ENCODE measurements around the gene GSC2.

DNA sequence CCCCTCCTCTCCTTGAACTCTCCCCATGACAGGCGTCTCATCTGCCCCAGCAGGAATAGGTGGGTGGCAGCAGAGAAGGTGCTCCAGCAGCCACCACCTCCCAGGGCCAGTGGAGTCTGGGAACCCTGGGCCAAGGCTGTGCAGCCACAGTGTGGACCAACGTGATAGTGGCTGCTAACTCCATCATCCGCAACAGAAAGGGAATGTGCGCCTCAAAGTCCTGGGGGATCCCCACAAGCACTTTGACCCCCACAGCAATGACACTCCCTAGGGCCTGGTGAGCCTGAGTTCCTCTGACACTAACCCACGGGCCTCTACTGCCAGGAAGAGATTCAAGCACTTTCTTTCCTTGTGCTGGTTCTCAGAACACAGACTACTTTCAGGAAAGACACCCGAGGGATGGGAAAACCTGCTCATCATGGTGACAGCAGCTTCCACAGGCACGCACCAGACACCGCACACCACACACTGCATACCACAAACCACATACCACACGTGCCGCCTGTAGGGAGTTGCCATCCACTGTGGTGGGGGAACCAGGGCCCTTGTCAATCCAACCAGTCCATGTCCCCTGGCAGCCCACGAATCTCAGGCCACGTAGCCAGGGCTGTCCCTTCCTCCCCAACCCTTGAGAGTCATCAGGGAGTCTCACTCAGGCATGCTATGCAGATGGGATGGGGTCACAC lies 31.8 kb upstream of the GSC2 start:
- TF ChIP-seq, protein P1, sequence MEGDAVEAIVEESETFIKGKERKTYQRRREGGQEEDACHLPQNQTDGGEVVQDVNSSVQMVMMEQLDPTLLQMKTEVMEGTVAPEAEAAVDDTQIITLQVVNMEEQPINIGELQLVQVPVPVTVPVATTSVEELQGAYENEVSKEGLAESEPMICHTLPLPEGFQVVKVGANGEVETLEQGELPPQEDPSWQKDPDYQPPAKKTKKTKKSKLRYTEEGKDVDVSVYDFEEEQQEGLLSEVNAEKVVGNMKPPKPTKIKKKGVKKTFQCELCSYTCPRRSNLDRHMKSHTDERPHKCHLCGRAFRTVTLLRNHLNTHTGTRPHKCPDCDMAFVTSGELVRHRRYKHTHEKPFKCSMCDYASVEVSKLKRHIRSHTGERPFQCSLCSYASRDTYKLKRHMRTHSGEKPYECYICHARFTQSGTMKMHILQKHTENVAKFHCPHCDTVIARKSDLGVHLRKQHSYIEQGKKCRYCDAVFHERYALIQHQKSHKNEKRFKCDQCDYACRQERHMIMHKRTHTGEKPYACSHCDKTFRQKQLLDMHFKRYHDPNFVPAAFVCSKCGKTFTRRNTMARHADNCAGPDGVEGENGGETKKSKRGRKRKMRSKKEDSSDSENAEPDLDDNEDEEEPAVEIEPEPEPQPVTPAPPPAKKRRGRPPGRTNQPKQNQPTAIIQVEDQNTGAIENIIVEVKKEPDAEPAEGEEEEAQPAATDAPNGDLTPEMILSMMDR (IDR thresholded peaks at IDR 0.05): no peak
- no peak for TF ChIP-seq POLR2A (IDR thresholded peaks at IDR 0.05)

Data from heart left ventricle (tissue), 13 donors.